Neural cell (in vitro differentiated cells): ENCODE measurements around the gene AMIGO2. TPM values are rescaled to one million over a fixed set of nuclear protein-coding genes. Genes with fewer than 3 reads are reported as not detected.

Experiments
- H2AFZ ChIP-seq: fragments of 200-600, 300-800 bp; sonication (generic), shearing (Covaris generic); 2 replicates; pipeline ENCODE4 v1.6.0; 2014; ENCODE audit warnings: low read depth, mild to moderate bottlenecking, antibody characterized with exemption, low read length, moderate library complexity
- H3F3A ChIP-seq: fragments of 200-600 bp; shearing (Covaris generic); 2 replicates; pipeline ENCODE4 v1.6.1; 2016; ENCODE audit warnings: mild to moderate bottlenecking, moderate library complexity, mixed read lengths, antibody characterized with exemption, low read length; ENCODE audit not compliant: insufficient read depth, poor library complexity, severe bottlenecking
- H3K27ac ChIP-seq: fragments of 200-600, 300-800 bp; sonication (generic), shearing (Covaris generic); 2 replicates; pipeline ENCODE4 v1.5.1; 2014; ENCODE audit warnings: mild to moderate bottlenecking, low read length, moderate library complexity
- H3K27me3 ChIP-seq: fragments of 300-800, 200-600 bp; sonication (generic), shearing (Covaris generic); 2 replicates; pipeline ENCODE4 v1.6.0; 2014; ENCODE audit warnings: mild to moderate bottlenecking, low read depth, low read length, moderate library complexity; ENCODE audit not compliant: insufficient read depth
- H3K36me3 ChIP-seq: fragments of 300-800, 200-600 bp; sonication (generic), shearing (Covaris generic); 2 replicates; pipeline ENCODE4 v1.5.1; 2014; ENCODE audit warnings: mild to moderate bottlenecking, antibody characterized with exemption, low read length, moderate library complexity; ENCODE audit not compliant: insufficient read depth
- H3K4me2 ChIP-seq: fragments of 300-800, 200-600 bp; sonication (generic), shearing (Covaris generic); 2 replicates; pipeline ENCODE4 v1.6.0; 2014; ENCODE audit warnings: mild to moderate bottlenecking, low read length
- H3K4me3 ChIP-seq: fragments of 300-800, 200-600 bp; sonication (generic), shearing (Covaris generic); 2 replicates; pipeline ENCODE4 v1.5.1; 2014; ENCODE audit warnings: mild to moderate bottlenecking, low read length, moderate library complexity
- H3K79me2 ChIP-seq: fragments of 200-600 bp; shearing (Covaris generic); replicated peaks from 2 replicates; pipeline ENCODE4 v1.6.0; 2014; ENCODE audit warnings: mild to moderate bottlenecking, low read length, moderate library complexity; ENCODE audit not compliant: insufficient read depth
- H3K9ac ChIP-seq: fragments of 300-800, 200-600 bp; sonication (generic), shearing (Covaris generic); 2 replicates; pipeline ENCODE4 v1.6.1; 2016; ENCODE audit warnings: mild to moderate bottlenecking, low read length, mixed read lengths
- H3K9me2 ChIP-seq: fragments of 200-600 bp; shearing (Covaris generic); 2 replicates; pipeline ENCODE4 v1.6.1; 2016; ENCODE audit warnings: mild to moderate bottlenecking, low read length, mixed read lengths; ENCODE audit not compliant: insufficient read depth
- H3K9me3 ChIP-seq: fragments of 200-600, 300-800 bp; sonication (generic), shearing (Covaris generic); 2 replicates; pipeline ENCODE4 v1.6.1; 2016; ENCODE audit warnings: mild to moderate bottlenecking, mixed run types, low read length, moderate library complexity, mixed read lengths
- H4K20me1 ChIP-seq: fragments of 200-600 bp; shearing (Covaris generic); 2 replicates; pipeline ENCODE4 v1.6.1; 2016; ENCODE audit warnings: mild to moderate bottlenecking, mixed run types; ENCODE audit not compliant: insufficient read depth
- EP300 ChIP-seq: fragments of 450-650 bp; conservative IDR thresholded peaks from 2 replicates; pipeline ENCODE4 v1.6.1; 2014; ENCODE audit warnings: antibody characterized with exemption, mild to moderate bottlenecking, moderate library complexity; ENCODE audit not compliant: poor library complexity, severe bottlenecking
- EZH2 ChIP-seq: fragments of 200-600, 300-800 bp; shearing (Covaris generic), sonication (generic); IDR thresholded peaks from 2 replicates; pipeline ENCODE4 v1.6.1; 2014; ENCODE audit warnings: antibody characterized with exemption, low read length, borderline replicate concordance, mild to moderate bottlenecking; ENCODE audit not compliant: insufficient read depth, poor library complexity, severe bottlenecking
- MXI1 ChIP-seq: fragments of 450-650 bp; conservative IDR thresholded peaks from 2 replicates; pipeline ENCODE4 v1.6.1; 2014; ENCODE audit warnings: antibody characterized with exemption, mild to moderate bottlenecking; ENCODE audit not compliant: poor library complexity, severe bottlenecking
- POLR2AphosphoS5 ChIP-seq: IDR thresholded peaks from 2 replicates; pipeline ENCODE4 v1.6.1; 2012
- RAD21 ChIP-seq: fragments of 450-650 bp; conservative IDR thresholded peaks from 2 replicates; pipeline ENCODE4 v1.6.1; 2014; ENCODE audit warnings: antibody characterized with exemption, mild to moderate bottlenecking, moderate library complexity
- SMC3 ChIP-seq: fragments of 450-650 bp; conservative IDR thresholded peaks from 2 replicates; pipeline ENCODE4 v1.6.1; 2014; ENCODE audit warnings: antibody characterized with exemption, mild to moderate bottlenecking, moderate library complexity; ENCODE audit not compliant: poor library complexity
- TAF1 ChIP-seq: IDR thresholded peaks from 2 replicates; pipeline ENCODE4 v1.6.1; 2012; ENCODE audit warnings: low read depth
- polyA plus RNA-seq: library from polyadenylated mRNA; depleted of rRNA; stranded (reverse); fragments of >200 nt; gene quantifications from 2 replicates; pipeline ENCODE4 v1.2.3, GENCODE V29; 2014
- TF ChIP-seq, protein P1 (sequence below): fragments of 450-650 bp; IDR thresholded peaks from 2 replicates; pipeline ENCODE4 v1.5.1; 2014; ENCODE audit warnings: antibody characterized with exemption, mild to moderate bottlenecking, moderate library complexity; ENCODE audit not compliant: poor library complexity, severe bottlenecking
- TF ChIP-seq, protein P2 (sequence below): IDR thresholded peaks from 2 replicates; pipeline ENCODE4 v1.6.1; 2012; ENCODE audit warnings: borderline replicate concordance

AMIGO2 gene
- polyA plus RNA-seq, 1 donor from 2014 or later, result 3.1 TPM

DNA sequence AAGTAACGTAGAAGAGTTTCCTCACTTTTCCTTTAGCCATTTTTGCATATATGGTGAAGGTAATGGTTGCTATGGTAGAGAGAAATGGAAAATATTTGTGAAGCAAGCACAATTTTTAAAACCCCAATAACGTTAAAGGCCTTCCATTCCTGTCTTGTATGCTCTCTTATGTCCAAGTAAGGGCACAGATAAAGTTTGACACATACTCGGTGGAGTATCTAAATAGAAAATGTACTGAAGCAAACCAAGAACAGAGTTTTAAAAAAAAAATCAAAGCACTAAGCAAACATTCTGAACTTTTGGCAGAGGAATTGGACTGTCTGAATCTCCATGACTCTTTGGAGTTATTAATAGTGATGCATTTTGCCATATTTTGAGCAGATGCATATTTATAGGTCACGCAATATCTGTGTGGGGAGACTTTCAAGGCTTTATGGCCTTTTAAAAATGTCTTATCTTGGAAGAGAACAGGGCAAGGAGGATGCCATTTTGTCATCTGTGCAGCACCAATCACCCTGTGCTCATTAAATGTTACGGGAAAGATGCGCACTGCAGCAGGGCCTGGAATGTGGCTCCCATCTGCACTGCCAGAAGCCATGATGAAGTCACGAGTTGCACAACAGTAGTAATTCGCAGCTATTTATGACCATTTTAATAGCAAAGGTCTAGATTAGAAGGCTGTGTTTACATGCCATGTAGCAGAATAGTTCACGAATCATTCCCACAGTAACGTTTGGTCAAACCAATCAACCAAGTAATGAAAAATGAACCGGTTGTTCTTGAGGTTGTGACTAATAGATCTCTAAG is 23.3 kb upstream of the AMIGO2 start:
- Histone ChIP-seq H3K4me2 (no peak overlapping the region), H3K36me3 (no peaks in the 10 kb centered on the region), H3K4me3 (no peak overlapping the region), H3K79me2 (no peaks in the 10 kb centered on the region), H3K27ac (no peak overlapping the region), H4K20me1 (no peaks in the 10 kb centered on the region), H3K27me3 (no peaks in the 10 kb centered on the region), H3K9me2 (no peaks in the 10 kb centered on the region), H3K9me3 (no peaks in the 10 kb centered on the region), H3K9ac (no peak overlapping the region), H3F3A (no peaks in the 10 kb centered on the region), H2AFZ (no peak overlapping the region)
- TF ChIP-seq, protein P1, sequence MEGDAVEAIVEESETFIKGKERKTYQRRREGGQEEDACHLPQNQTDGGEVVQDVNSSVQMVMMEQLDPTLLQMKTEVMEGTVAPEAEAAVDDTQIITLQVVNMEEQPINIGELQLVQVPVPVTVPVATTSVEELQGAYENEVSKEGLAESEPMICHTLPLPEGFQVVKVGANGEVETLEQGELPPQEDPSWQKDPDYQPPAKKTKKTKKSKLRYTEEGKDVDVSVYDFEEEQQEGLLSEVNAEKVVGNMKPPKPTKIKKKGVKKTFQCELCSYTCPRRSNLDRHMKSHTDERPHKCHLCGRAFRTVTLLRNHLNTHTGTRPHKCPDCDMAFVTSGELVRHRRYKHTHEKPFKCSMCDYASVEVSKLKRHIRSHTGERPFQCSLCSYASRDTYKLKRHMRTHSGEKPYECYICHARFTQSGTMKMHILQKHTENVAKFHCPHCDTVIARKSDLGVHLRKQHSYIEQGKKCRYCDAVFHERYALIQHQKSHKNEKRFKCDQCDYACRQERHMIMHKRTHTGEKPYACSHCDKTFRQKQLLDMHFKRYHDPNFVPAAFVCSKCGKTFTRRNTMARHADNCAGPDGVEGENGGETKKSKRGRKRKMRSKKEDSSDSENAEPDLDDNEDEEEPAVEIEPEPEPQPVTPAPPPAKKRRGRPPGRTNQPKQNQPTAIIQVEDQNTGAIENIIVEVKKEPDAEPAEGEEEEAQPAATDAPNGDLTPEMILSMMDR, result no peak
- TF ChIP-seq SMC3, result no peak
- TF ChIP-seq POLR2AphosphoS5, result no peak
- TF ChIP-seq, protein P2, sequence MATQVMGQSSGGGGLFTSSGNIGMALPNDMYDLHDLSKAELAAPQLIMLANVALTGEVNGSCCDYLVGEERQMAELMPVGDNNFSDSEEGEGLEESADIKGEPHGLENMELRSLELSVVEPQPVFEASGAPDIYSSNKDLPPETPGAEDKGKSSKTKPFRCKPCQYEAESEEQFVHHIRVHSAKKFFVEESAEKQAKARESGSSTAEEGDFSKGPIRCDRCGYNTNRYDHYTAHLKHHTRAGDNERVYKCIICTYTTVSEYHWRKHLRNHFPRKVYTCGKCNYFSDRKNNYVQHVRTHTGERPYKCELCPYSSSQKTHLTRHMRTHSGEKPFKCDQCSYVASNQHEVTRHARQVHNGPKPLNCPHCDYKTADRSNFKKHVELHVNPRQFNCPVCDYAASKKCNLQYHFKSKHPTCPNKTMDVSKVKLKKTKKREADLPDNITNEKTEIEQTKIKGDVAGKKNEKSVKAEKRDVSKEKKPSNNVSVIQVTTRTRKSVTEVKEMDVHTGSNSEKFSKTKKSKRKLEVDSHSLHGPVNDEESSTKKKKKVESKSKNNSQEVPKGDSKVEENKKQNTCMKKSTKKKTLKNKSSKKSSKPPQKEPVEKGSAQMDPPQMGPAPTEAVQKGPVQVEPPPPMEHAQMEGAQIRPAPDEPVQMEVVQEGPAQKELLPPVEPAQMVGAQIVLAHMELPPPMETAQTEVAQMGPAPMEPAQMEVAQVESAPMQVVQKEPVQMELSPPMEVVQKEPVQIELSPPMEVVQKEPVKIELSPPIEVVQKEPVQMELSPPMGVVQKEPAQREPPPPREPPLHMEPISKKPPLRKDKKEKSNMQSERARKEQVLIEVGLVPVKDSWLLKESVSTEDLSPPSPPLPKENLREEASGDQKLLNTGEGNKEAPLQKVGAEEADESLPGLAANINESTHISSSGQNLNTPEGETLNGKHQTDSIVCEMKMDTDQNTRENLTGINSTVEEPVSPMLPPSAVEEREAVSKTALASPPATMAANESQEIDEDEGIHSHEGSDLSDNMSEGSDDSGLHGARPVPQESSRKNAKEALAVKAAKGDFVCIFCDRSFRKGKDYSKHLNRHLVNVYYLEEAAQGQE, result no peak
- TF ChIP-seq MXI1, result no peak
- TF ChIP-seq RAD21, result no peak
- TF ChIP-seq EP300, result no peak
- no peak for TF ChIP-seq EZH2
- no peak for TF ChIP-seq TAF1

DNA sequence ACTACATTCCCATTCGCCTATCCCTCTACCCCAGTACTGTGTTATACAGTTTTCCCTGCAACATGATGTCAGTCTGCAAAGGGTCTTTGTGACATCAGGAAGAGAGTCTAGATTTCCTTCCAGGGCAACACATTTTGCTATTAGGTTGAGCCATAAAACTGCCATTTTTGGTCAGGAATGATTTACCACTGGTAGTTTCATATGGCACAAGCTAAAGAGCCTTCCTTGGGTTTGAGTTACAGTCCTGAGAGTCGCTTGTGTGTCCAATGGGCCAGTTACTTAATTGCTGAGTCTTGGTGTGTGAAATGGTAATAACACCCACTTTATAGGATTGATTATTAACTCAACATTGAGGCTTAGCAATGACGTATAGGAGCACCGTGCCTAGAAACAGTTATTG is 22.6 kb upstream of the AMIGO2 start:
- no peak overlapping the region for H3K4me2 ChIP-seq
- H3K27ac ChIP-seq, result no peak overlapping the region
- no peaks in the 10 kb centered on the region for H3K27me3 ChIP-seq
- no peaks in the 10 kb centered on the region for H3K9me3 ChIP-seq
- no peaks in the 10 kb centered on the region for H3F3A ChIP-seq
- H3K9me2 ChIP-seq, result no peaks in the 10 kb centered on the region
- H3K79me2 ChIP-seq, result no peaks in the 10 kb centered on the region
- H2AFZ ChIP-seq, result no peak overlapping the region
- TF ChIP-seq SMC3, result no peak
- no peak for TF ChIP-seq MXI1
- TF ChIP-seq, protein P2, result no peak
- TF ChIP-seq, protein P1, result no peak
- TF ChIP-seq RAD21, result no peak
- TF ChIP-seq EZH2, result no peak
- TF ChIP-seq EP300, result no peak
- TF ChIP-seq POLR2AphosphoS5, result no peak
- no peak for TF ChIP-seq TAF1
- H3K4me3 ChIP-seq, result no peak overlapping the region
- no peaks in the 10 kb centered on the region for H3K36me3 ChIP-seq
- no peak overlapping the region for H3K9ac ChIP-seq
- H4K20me1 ChIP-seq, result no peaks in the 10 kb centered on the region
